Activated T-helper 1 cell treated with anti-CD3 and anti-CD28 coated beads, Interleukin-12 subunit alpha, Interleukin-12 subunit beta, Interleukin-2, Interleukin-4 antibody, amounts not matched to agents 30 ng/mL and 10 ng/mL and 1 ng/mL, durations not matched to agents 14 hours and 24 hours and 36 hours (primary cell): Measurements from ENCODE around the gene GPR31. TPM values are rescaled to one million over a fixed set of nuclear protein-coding genes. Genes with fewer than 3 reads are reported as not detected.

Source experiments
- DNase-seq: peaks from one replicate; pipeline ENCODE4 v3.0.0; 2021; ENCODE audit warnings: low spot score
- H3K27ac Mint-ChIP-seq: one replicate; pipeline ENCODE4 v1.8.0; 2021; ENCODE audit warnings: mild to moderate bottlenecking, mixed read lengths
- H3K27me3 Mint-ChIP-seq: one replicate; pipeline ENCODE4 v1.8.0; 2022; ENCODE audit warnings: mild to moderate bottlenecking, moderate library complexity, mixed read lengths; ENCODE audit not compliant: insufficient read depth
- H3K36me3 Mint-ChIP-seq: one replicate; pipeline ENCODE4 v1.8.0; 2021; ENCODE audit warnings: low read depth, mixed read lengths
- H3K4me1 Mint-ChIP-seq: one replicate; pipeline ENCODE4 v1.8.0; 2021; ENCODE audit warnings: low read depth, mixed read lengths
- H3K4me3 Mint-ChIP-seq: one replicate; pipeline ENCODE4 v1.8.0; 2021; ENCODE audit warnings: mild to moderate bottlenecking, moderate library complexity, mixed read lengths
- H3K9me3 Mint-ChIP-seq: one replicate; pipeline ENCODE4 v1.8.0; 2021; ENCODE audit warnings: mixed read lengths
- intact Hi-C: fragments of 100-400 bp; cut with micrococcal nuclease; formaldehyde crosslinking; loops from one replicate; pipeline ENCODE4 v1.15.1; 2024
- total RNA-seq: library from RNA; stranded (reverse); gene quantifications from 2 replicates; pipeline ENCODE4 v1.2.3, GENCODE V29; 2022

The GPR31 gene
- total RNA-seq, 1 donor from 2014 or later, result not detected

GRCh38 chr6:167161851-167162467 lies 4.2 kb upstream of the GPR31 start:
- Mint-ChIP-seq H3K4me3 (no peak overlapping the region), H3K27me3 (peaks cover 5% of the 10 kb centered on the region), H3K4me1 (no peaks in the 10 kb centered on the region), H3K27ac (no peak overlapping the region), H3K36me3 (no peaks in the 10 kb centered on the region), H3K9me3 (no peaks in the 10 kb centered on the region)
- intact Hi-C loops, result no loop called here
- DNase-seq, result no peak

GRCh38 chr6:167157414-167157813 lies 366 bp downstream of the GPR31 start:
- H3K4me1 Mint-ChIP-seq, result no peaks in the 10 kb centered on the region
- no peak overlapping the region for H3K27ac Mint-ChIP-seq
- H3K9me3 Mint-ChIP-seq, result no peaks in the 10 kb centered on the region
- H3K36me3 Mint-ChIP-seq, result no peaks in the 10 kb centered on the region
- no peak for DNase-seq
- H3K27me3 Mint-ChIP-seq, result peaks cover 4% of the 10 kb centered on the region
- intact Hi-C loops, result no loop called here
- no peak overlapping the region for H3K4me3 Mint-ChIP-seq

GRCh38 chr6:167154895-167155294 lies 2.9 kb downstream of the GPR31 start:
- no peaks in the 10 kb centered on the region for H3K9me3 Mint-ChIP-seq
- H3K4me1 Mint-ChIP-seq, result peaks cover 8% of the 10 kb centered on the region
- peaks cover 4% of the 10 kb centered on the region for H3K27me3 Mint-ChIP-seq
- no peak overlapping the region for H3K27ac Mint-ChIP-seq
- intact Hi-C loops, result no loop called here
- H3K4me3 Mint-ChIP-seq, result no peak overlapping the region
- no peaks in the 10 kb centered on the region for H3K36me3 Mint-ChIP-seq
- no peak for DNase-seq

- H3K4me3 Mint-ChIP-seq, result no peak overlapping the region
- H3K9me3 Mint-ChIP-seq, result no peaks in the 10 kb centered on the region
- H3K27me3 Mint-ChIP-seq, result peaks cover 6% of the 10 kb centered on the region
- DNase-seq, result no peak
- peaks cover 8% of the 10 kb centered on the region for H3K4me1 Mint-ChIP-seq
- H3K36me3 Mint-ChIP-seq, result no peaks in the 10 kb centered on the region
- H3K27ac Mint-ChIP-seq, result no peak overlapping the region
- intact Hi-C loops, result no loop called here
Observed at GRCh38 chr6:167154291-167154690, 3.5 kb downstream of the GPR31 start.

GRCh38 chr6:167153521-167153959 lies 4.2 kb downstream of the GPR31 start:
- Mint-ChIP-seq H3K27ac (no peak overlapping the region), H3K9me3 (no peaks in the 10 kb centered on the region), H3K36me3 (no peaks in the 10 kb centered on the region), H3K4me1 (peaks cover 8% of the 10 kb centered on the region), H3K4me3 (no peak overlapping the region), H3K27me3 (peaks cover 3% of the 10 kb centered on the region)
- DNase-seq, result no peak
- intact Hi-C loops, result no loop called here

GRCh38 chr6:167152862-167153261 lies 4.9 kb downstream of the GPR31 start:
- no peak overlapping the region for H3K27ac Mint-ChIP-seq
- H3K4me1 Mint-ChIP-seq, result peaks cover 8% of the 10 kb centered on the region
- H3K27me3 Mint-ChIP-seq, result peaks cover 3% of the 10 kb centered on the region
- intact Hi-C loops, result no loop called here
- H3K9me3 Mint-ChIP-seq, result no peaks in the 10 kb centered on the region
- no peak for DNase-seq
- H3K4me3 Mint-ChIP-seq, result no peak overlapping the region
- H3K36me3 Mint-ChIP-seq, result no peaks in the 10 kb centered on the region

- no peak for DNase-seq
- no peaks in the 10 kb centered on the region for H3K36me3 Mint-ChIP-seq
- intact Hi-C loops, result no loop called here
- peaks cover 3% of the 10 kb centered on the region for H3K27me3 Mint-ChIP-seq
- no peak overlapping the region for H3K27ac Mint-ChIP-seq
- no peaks in the 10 kb centered on the region for H3K9me3 Mint-ChIP-seq
- H3K4me3 Mint-ChIP-seq, result no peak overlapping the region
- peaks cover 8% of the 10 kb centered on the region for H3K4me1 Mint-ChIP-seq
Observed at GRCh38 chr6:167151648-167152047, 6.1 kb downstream of the GPR31 start.

GRCh38 chr6:167150941-167151549 lies 6.7 kb downstream of the GPR31 start:
- no peak overlapping the region for H3K27ac Mint-ChIP-seq
- no peak for DNase-seq
- H3K9me3 Mint-ChIP-seq, result no peaks in the 10 kb centered on the region
- intact Hi-C loops, result no loop called here
- no peak overlapping the region for H3K4me3 Mint-ChIP-seq
- H3K36me3 Mint-ChIP-seq, result no peaks in the 10 kb centered on the region
- peaks cover 3% of the 10 kb centered on the region for H3K27me3 Mint-ChIP-seq
- peaks cover 8% of the 10 kb centered on the region for H3K4me1 Mint-ChIP-seq

- intact Hi-C loops, result no loop called here
- Mint-ChIP-seq H3K4me1 (peaks cover 8% of the 10 kb centered on the region), H3K4me3 (no peak overlapping the region), H3K36me3 (no peaks in the 10 kb centered on the region), H3K27ac (no peak overlapping the region), H3K27me3 (peaks cover 2% of the 10 kb centered on the region), H3K9me3 (no peaks in the 10 kb centered on the region)
- no peak for DNase-seq
Observed at GRCh38 chr6:167148997-167149396, 8.8 kb downstream of the GPR31 start.

GRCh38 chr6:167148021-167148420 lies 9.8 kb downstream of the GPR31 start:
- Mint-ChIP-seq H3K9me3 (no peaks in the 10 kb centered on the region), H3K27ac (no peak overlapping the region), H3K36me3 (no peaks in the 10 kb centered on the region), H3K4me3 (no peak overlapping the region), H3K4me1 (peaks cover 8% of the 10 kb centered on the region), H3K27me3 (peaks cover 2% of the 10 kb centered on the region)
- no peak for DNase-seq
- intact Hi-C loops, result no loop called here

- H3K27me3 Mint-ChIP-seq, result peaks cover 2% of the 10 kb centered on the region
- H3K9me3 Mint-ChIP-seq, result no peaks in the 10 kb centered on the region
- peaks cover 8% of the 10 kb centered on the region for H3K4me1 Mint-ChIP-seq
- intact Hi-C loops, result no loop called here
- H3K27ac Mint-ChIP-seq, result no peak overlapping the region
- no peaks in the 10 kb centered on the region for H3K36me3 Mint-ChIP-seq
- no peak overlapping the region for H3K4me3 Mint-ChIP-seq
- DNase-seq, result no peak
Observed at GRCh38 chr6:167146977-167147376, 10.8 kb downstream of the GPR31 start.

GRCh38 chr6:167146135-167146534 lies 11.6 kb downstream of the GPR31 start:
- Mint-ChIP-seq H3K27ac (no peak overlapping the region), H3K27me3 (peaks cover 2% of the 10 kb centered on the region), H3K9me3 (no peaks in the 10 kb centered on the region), H3K36me3 (no peaks in the 10 kb centered on the region), H3K4me1 (peaks cover 5% of the 10 kb centered on the region), H3K4me3 (peak overlapping the region; percentile 15)
- DNase-seq, result no peak
- intact Hi-C loops, result no loop called here

GRCh38 chr6:167145461-167145860 lies 12.3 kb downstream of the GPR31 start:
- Mint-ChIP-seq H3K27me3 (peaks cover 2% of the 10 kb centered on the region), H3K4me1 (no peaks in the 10 kb centered on the region), H3K27ac (no peak overlapping the region), H3K36me3 (no peaks in the 10 kb centered on the region), H3K4me3 (no peak overlapping the region), H3K9me3 (no peaks in the 10 kb centered on the region)
- intact Hi-C loops, result no loop called here
- DNase-seq, result no peak
